Stimulated activated CD4-positive, alpha-beta T cell treated with anti-CD3 and anti-CD28 coated beads, Interleukin-15, amount 100 ng/mL, for 48 hours (primary cell): Measurements from ENCODE around the gene CPNE5.

Source experiments
- DNase-seq, 2 donors: peaks; one replicate each; pipeline ENCODE4 v3.0.0-alpha.2; 2020; ENCODE audit warnings: low read depth in 2 of 2

The CPNE5 gene

GRCh38 chr6:36838896-36839748 is at the start of gene CPNE5:
CPNE5 (minus strand) TSS chr6:36839444; CDS start chr6:36839377, 67 bp downstream.
- no peak for DNase-seq

- DNase-seq, result no peak
Observed at GRCh38 chr6:36888115-36888643, 48.9 kb upstream of the CPNE5 start.

- no peak for DNase-seq
Observed at GRCh38 chr6:36886950-36887618, 47.8 kb upstream of the CPNE5 start.

- peak; percentile 96 to 98 for DNase-seq
Observed at GRCh38 chr6:36885461-36886401, 46.5 kb upstream of the CPNE5 start, which contains the start of gene C6orf89. C6orf89 (plus strand) TSS chr6:36885952; CDS start chr6:36899445, 13,493 bp downstream.

GRCh38 chr6:36884610-36885009 is 45.4 kb upstream of the CPNE5 start:
- DNase-seq, result no peak

GRCh38 chr6:36875250-36875633 is 36.0 kb upstream of the CPNE5 start:
- DNase-seq, result no peak

GRCh38 chr6:36874443-36875249 is 35.4 kb upstream of the CPNE5 start, which contains the start of gene PPIL1:
PPIL1 (minus strand) TSS chr6:36874803; CDS start chr6:36874772, 31 bp downstream.
- peak; percentile 80 to 81 for DNase-seq

- DNase-seq, result no peak
Observed at GRCh38 chr6:36873612-36874442, 34.6 kb upstream of the CPNE5 start.

- no peak for DNase-seq
Observed at GRCh38 chr6:36873115-36873514, 33.9 kb upstream of the CPNE5 start.

- no peak for DNase-seq
Observed at GRCh38 chr6:36871686-36872085, 32.4 kb upstream of the CPNE5 start.

- DNase-seq, result no peak
Observed at GRCh38 chr6:36867471-36868224, 28.4 kb upstream of the CPNE5 start.

- DNase-seq, result no peak
Observed at GRCh38 chr6:36865835-36866234, 26.6 kb upstream of the CPNE5 start.

- no peak for DNase-seq
Observed at GRCh38 chr6:36863670-36864540, 24.7 kb upstream of the CPNE5 start.

GRCh38 chr6:36862848-36863382 is 23.7 kb upstream of the CPNE5 start:
- no peak for DNase-seq

GRCh38 chr6:36862164-36862847 is 23.1 kb upstream of the CPNE5 start:
- no peak for DNase-seq

GRCh38 chr6:36860126-36860525 is 20.9 kb upstream of the CPNE5 start:
- DNase-seq, result no peak

- DNase-seq, result no peak
Observed at GRCh38 chr6:36858407-36858981, 19.2 kb upstream of the CPNE5 start.
